ENCODE results near the gene NAB2.

NAB2 gene, protein sequence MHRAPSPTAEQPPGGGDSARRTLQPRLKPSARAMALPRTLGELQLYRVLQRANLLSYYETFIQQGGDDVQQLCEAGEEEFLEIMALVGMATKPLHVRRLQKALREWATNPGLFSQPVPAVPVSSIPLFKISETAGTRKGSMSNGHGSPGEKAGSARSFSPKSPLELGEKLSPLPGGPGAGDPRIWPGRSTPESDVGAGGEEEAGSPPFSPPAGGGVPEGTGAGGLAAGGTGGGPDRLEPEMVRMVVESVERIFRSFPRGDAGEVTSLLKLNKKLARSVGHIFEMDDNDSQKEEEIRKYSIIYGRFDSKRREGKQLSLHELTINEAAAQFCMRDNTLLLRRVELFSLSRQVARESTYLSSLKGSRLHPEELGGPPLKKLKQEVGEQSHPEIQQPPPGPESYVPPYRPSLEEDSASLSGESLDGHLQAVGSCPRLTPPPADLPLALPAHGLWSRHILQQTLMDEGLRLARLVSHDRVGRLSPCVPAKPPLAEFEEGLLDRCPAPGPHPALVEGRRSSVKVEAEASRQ

DNA sequence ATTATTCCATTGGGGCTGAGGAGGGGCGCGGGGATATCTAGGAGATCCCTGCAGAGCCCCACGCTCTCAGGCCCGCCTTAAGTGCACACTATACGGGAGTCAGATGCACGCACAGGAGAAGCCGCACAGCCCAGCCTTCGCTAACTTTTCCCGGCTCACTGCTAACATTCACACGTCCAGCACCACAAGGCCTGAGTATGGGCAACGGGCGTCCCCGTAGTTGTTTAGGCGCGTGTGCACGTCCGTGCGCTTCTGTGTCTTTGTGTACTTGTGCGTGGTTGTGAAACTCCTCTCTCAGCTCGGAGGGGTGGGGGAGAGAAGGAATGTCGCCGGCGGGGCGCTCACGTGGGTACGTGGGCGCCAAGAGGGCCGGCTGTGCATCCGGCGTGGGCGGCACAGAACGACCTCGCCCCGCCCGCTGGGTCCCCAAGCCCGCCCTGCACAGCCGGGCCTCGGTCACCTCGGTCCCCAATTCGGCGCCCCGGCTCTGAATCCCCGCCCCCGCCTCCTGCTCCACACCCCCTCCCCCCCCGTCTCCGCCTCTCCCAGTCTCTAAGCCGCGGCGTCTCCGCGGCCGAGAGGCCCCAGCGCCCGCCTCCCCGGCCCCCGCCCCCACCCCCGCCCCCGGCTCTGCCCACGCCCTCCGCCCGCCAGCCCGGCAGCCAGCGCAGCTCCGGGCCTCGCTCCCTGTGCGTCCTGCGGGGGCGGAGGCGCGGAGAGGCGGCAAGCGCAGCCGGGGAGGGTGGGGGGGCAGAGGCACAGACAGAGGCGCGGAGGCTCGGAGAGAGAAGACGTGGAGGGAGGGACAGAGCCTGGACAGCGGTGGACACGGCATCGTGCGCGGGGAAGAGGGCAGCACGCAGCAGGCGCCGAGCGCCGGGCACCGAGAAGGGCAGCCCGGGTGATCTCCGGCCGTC lies at the start of gene NAB2:
Gene NAB2 (plus strand): TSS at position 761 of the 917 bp plus-strand sequence. CDS start 158 bp downstream, outside the sequence.
- Histone ChIP-seq H3K9me3 (ENCODE audit: control insufficient read depth in 2 of 2, low read length in 2 of 2) (no peaks in the 10 kb centered on the region), H3K9ac (ENCODE audit: low read length in 2 of 2) (peak within 1 kb of the TSS; percentile 89 to 91), H3K36me3 (ENCODE audit: control insufficient read depth in 2 of 2, insufficient read depth in 2 of 2, low read length in 2 of 2) (peaks cover 7 to 13% of the 10 kb centered on the region in 2 donors), H3K4me1 (ENCODE audit: control insufficient read depth, insufficient read depth, low read length) (peaks cover 52% of the 10 kb centered on the region), H3K27me3 (ENCODE audit: control insufficient read depth in 1 of 2, insufficient read depth in 2 of 2, low read length in 2 of 2) (no peaks in the 10 kb centered on the region), H3K4me3 (ENCODE audit: low read length in 2 of 2) (peak within 1 kb of the TSS; percentile 85 to 89), H3K27ac (ENCODE audit: low read length) (peak within 1 kb of the TSS; percentile 100)

DNA sequence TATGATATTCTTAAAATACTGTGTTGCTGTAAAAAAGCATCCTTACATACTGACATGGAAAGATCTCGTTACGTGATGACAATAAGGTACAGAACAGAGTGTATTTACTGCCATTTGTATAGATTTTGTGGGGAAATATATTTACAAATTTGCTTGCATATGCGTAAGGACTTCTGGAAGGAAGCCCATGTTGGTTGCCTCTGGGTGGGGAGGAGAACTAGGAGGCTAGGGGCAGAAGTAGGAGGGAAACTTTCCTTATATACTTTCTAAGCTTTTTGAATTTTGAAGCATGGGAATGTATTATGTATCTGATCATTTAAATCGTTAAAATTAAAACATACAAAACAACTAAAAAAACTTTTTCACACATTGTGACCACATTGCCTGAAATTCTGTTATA lies 48.7 kb upstream of the NAB2 start:
- Histone ChIP-seq H3K4me3 (ENCODE audit: low read length in 2 of 2) (no peak overlapping the region), H3K9ac (ENCODE audit: low read length in 2 of 2) (no peak overlapping the region), H3K27me3 (ENCODE audit: control insufficient read depth in 1 of 2, insufficient read depth in 2 of 2, low read length in 2 of 2) (no peaks in the 10 kb centered on the region), H3K9me3 (ENCODE audit: control insufficient read depth in 2 of 2, low read length in 2 of 2) (no peaks in the 10 kb centered on the region), H3K36me3 (ENCODE audit: control insufficient read depth in 2 of 2, insufficient read depth in 2 of 2, low read length in 2 of 2) (no peaks in the 10 kb centered on the region), H3K27ac (ENCODE audit: low read length) (no peak overlapping the region), H3K4me1 (ENCODE audit: control insufficient read depth, insufficient read depth, low read length) (no peaks in the 10 kb centered on the region)

DNA sequence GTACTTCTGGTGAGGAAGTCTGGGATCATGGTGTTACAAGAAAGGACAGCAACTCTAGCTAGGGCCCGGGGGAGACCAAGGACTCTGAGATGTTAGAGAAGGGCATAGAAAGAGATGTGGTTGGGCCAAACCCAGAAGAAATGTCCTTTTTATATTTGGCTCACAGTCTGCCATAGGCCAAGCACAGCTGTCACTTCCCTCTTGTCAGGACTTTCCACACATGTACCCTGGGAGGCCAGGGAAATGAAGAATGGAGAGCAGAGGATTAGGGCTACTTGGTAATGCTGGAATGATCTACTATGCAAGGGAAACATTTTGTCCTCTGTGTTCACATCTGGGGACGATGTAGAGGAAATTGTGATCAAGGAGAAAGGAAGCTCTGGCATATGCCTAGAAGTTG lies 48.2 kb upstream of the NAB2 start:
- H3K9me3 ChIP-seq (ENCODE audit: control insufficient read depth in 2 of 2, low read length in 2 of 2), result no peaks in the 10 kb centered on the region
- no peak overlapping the region for H3K4me3 ChIP-seq (ENCODE audit: low read length in 2 of 2)
- H3K36me3 ChIP-seq (ENCODE audit: control insufficient read depth in 2 of 2, insufficient read depth in 2 of 2, low read length in 2 of 2), result no peaks in the 10 kb centered on the region
- H3K27me3 ChIP-seq (ENCODE audit: control insufficient read depth in 1 of 2, insufficient read depth in 2 of 2, low read length in 2 of 2), result no peaks in the 10 kb centered on the region
- no peak overlapping the region for H3K27ac ChIP-seq (ENCODE audit: low read length)
- no peak overlapping the region for H3K9ac ChIP-seq (ENCODE audit: low read length in 2 of 2)
- no peaks in the 10 kb centered on the region for H3K4me1 ChIP-seq (ENCODE audit: control insufficient read depth, insufficient read depth, low read length)

DNA sequence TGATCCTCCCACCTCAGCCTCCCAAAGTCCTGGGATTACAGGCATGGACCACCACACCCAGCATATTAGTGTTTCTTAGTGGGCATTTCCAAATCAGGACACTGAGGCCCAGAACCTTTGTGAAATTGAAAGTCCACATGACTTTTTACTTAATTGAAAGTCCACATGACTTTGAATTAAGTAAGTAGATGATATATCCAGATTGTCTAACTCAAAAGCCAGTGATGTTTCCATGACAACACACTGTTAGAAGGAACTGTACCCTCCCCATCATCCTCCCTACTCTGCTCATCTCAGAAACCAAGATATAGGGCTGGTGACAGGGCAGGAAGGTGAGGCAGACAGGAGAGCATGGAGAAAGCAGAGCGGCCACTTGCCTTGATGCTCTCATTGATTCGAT lies 46.2 kb upstream of the NAB2 start:
- Histone ChIP-seq H3K9me3 (ENCODE audit: control insufficient read depth in 2 of 2, low read length in 2 of 2) (no peaks in the 10 kb centered on the region), H3K27ac (ENCODE audit: low read length) (no peak overlapping the region), H3K36me3 (ENCODE audit: control insufficient read depth in 2 of 2, insufficient read depth in 2 of 2, low read length in 2 of 2) (no peaks in the 10 kb centered on the region), H3K4me3 (ENCODE audit: low read length in 2 of 2) (no peak overlapping the region), H3K27me3 (ENCODE audit: control insufficient read depth in 1 of 2, insufficient read depth in 2 of 2, low read length in 2 of 2) (no peaks in the 10 kb centered on the region), H3K4me1 (ENCODE audit: control insufficient read depth, insufficient read depth, low read length) (no peaks in the 10 kb centered on the region), H3K9ac (ENCODE audit: low read length in 2 of 2) (no peak overlapping the region)

DNA sequence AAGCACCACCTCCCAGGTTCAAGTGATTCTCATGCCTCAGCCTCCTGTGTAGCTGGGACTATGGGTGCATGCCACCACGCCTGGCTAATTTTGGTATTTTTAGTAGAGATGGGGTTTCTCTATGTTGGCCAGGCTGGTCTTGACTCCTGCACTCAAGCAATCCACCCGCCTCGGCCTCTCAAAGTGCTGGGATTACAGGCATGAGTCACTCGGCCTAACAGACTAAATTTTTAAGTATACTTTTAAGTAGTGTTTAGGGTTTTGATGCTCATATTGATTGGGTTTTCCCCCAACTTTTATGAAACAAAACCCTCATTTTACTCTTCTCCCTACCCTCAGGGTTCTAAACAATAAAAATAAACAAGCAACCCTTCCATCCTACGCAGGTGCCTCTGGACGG lies 44.4 kb upstream of the NAB2 start:
- H3K4me3 ChIP-seq (ENCODE audit: low read length in 2 of 2), result no peak overlapping the region
- H3K36me3 ChIP-seq (ENCODE audit: control insufficient read depth in 2 of 2, insufficient read depth in 2 of 2, low read length in 2 of 2), result no peaks in the 10 kb centered on the region
- no peak overlapping the region for H3K27ac ChIP-seq (ENCODE audit: low read length)
- no peaks in the 10 kb centered on the region for H3K27me3 ChIP-seq (ENCODE audit: control insufficient read depth in 1 of 2, insufficient read depth in 2 of 2, low read length in 2 of 2)
- no peaks in the 10 kb centered on the region for H3K9me3 ChIP-seq (ENCODE audit: control insufficient read depth in 2 of 2, low read length in 2 of 2)
- no peak overlapping the region for H3K9ac ChIP-seq (ENCODE audit: low read length in 2 of 2)
- H3K4me1 ChIP-seq (ENCODE audit: control insufficient read depth, insufficient read depth, low read length), result no peaks in the 10 kb centered on the region

DNA sequence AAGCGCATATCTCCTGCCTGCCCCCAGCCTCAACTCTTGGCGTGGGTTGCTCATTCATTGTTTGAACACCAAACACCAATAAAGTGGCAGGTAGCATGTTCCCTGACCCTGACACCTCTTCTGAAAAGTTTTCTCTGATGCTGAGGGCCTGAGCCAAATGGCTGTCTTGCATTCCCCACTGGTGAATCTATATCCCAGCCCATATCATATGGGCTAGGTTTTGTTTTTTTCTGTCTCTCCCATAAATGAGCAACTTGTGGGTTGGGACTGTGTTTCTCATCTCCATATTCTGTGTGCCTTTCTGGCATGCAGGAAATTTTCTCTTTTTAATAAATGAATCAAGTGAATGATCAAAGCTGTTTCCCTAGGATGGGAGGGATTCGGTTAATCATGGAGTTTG lies 44.0 kb upstream of the NAB2 start:
- H3K9ac ChIP-seq (ENCODE audit: low read length in 2 of 2), result no peak overlapping the region
- no peaks in the 10 kb centered on the region for H3K27me3 ChIP-seq (ENCODE audit: control insufficient read depth in 1 of 2, insufficient read depth in 2 of 2, low read length in 2 of 2)
- H3K4me3 ChIP-seq (ENCODE audit: low read length in 2 of 2), result no peak overlapping the region
- no peak overlapping the region for H3K27ac ChIP-seq (ENCODE audit: low read length)
- peaks cover under 1% of the 10 kb centered on the region for H3K4me1 ChIP-seq (ENCODE audit: control insufficient read depth, insufficient read depth, low read length)
- H3K36me3 ChIP-seq (ENCODE audit: control insufficient read depth in 2 of 2, insufficient read depth in 2 of 2, low read length in 2 of 2), result no peaks in the 10 kb centered on the region
- H3K9me3 ChIP-seq (ENCODE audit: control insufficient read depth in 2 of 2, low read length in 2 of 2), result no peaks in the 10 kb centered on the region

DNA sequence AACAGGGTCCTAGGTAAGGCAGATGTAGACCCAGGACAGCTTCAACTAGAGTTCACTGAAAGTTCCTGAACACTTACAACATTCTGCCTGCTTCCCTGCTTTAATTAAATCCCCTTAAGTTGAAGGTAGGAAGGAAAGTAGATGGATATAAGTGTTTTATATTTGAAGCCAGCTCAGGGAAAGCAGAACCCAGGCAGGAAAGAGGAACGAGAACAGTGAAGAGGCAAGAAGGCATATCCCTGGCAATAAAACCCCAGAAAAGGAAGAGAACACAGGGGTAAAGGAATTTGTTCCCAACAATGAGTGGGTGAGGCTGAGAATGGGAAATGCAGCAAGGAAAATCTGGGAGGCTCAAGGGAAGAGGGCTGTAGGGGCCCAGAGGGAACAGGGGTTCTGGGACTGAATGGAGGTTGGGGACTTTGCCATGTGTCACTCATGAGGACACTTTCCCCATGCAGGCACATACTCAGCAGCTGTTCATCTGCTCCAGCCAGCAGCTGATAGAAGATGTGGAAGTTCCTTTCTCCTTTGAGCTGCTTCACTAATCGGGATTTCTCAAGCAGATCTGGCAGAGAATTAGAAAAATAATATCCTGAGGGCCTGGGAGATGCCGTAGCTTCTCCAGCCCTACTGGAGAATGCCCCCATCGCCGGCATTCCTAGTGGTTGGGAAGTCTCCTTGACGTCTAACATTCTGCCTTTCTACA lies 42.7 kb upstream of the NAB2 start:
- Histone ChIP-seq H3K9me3 (ENCODE audit: control insufficient read depth in 2 of 2, low read length in 2 of 2) (no peaks in the 10 kb centered on the region), H3K4me3 (ENCODE audit: low read length in 2 of 2) (no peak overlapping the region), H3K9ac (ENCODE audit: low read length in 2 of 2) (no peak overlapping the region), H3K4me1 (ENCODE audit: control insufficient read depth, insufficient read depth, low read length) (peaks cover 5% of the 10 kb centered on the region), H3K36me3 (ENCODE audit: control insufficient read depth in 2 of 2, insufficient read depth in 2 of 2, low read length in 2 of 2) (no peaks in the 10 kb centered on the region), H3K27ac (ENCODE audit: low read length) (no peak overlapping the region), H3K27me3 (ENCODE audit: control insufficient read depth in 1 of 2, insufficient read depth in 2 of 2, low read length in 2 of 2) (no peaks in the 10 kb centered on the region)

DNA sequence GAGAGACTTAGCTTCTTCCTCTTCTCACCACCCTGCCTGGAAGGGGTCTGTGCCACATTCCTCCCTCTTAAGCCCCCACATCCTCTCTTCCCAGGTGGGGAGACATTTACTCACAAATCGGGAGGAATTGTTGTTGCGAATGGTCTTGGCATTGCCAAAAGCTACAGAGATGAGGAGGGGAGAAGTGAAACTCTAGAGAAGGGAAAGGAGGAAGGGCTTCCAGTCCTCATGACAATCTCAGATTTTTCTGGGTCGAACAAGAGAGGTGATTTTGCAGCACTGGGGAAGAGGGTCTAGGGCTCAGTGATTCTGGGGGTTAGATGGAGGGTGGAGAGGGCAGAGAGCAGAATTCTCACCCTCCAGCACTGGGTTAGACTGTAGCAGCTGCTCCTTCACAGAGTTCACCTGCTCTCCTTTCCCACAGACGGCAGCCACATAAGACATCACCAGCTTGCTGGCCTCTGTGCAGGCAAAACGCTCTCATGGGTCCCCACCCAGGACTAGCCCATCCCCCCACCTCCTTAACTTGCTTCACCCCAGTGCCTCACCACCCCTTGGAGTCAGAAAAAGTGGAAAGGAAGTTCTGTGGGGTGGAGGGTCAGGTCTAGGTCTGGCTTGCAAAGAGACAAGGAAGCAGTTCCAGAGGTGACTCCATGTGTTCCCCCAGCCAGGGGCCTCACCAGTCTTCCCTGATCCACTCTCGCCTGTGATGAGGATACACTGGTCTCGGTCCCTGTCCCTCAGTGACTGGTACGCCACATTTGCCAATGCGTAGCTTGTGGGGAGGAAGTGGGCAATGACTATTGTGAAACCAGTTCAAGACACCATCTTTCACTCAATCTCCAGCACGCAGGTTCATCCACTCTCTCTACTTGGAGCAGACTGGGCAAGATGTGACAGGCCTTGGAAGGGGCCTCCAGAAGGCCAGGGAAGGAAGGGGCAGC lies 41.7 kb upstream of the NAB2 start:
- Histone ChIP-seq H3K4me3 (ENCODE audit: low read length in 2 of 2) (no peak overlapping the region), H3K9ac (ENCODE audit: low read length in 2 of 2) (no peak overlapping the region), H3K27me3 (ENCODE audit: control insufficient read depth in 1 of 2, insufficient read depth in 2 of 2, low read length in 2 of 2) (no peaks in the 10 kb centered on the region), H3K9me3 (ENCODE audit: control insufficient read depth in 2 of 2, low read length in 2 of 2) (no peaks in the 10 kb centered on the region), H3K4me1 (ENCODE audit: control insufficient read depth, insufficient read depth, low read length) (peaks cover 9% of the 10 kb centered on the region), H3K36me3 (ENCODE audit: control insufficient read depth in 2 of 2, insufficient read depth in 2 of 2, low read length in 2 of 2) (no peaks in the 10 kb centered on the region), H3K27ac (ENCODE audit: low read length) (no peak overlapping the region)

DNA sequence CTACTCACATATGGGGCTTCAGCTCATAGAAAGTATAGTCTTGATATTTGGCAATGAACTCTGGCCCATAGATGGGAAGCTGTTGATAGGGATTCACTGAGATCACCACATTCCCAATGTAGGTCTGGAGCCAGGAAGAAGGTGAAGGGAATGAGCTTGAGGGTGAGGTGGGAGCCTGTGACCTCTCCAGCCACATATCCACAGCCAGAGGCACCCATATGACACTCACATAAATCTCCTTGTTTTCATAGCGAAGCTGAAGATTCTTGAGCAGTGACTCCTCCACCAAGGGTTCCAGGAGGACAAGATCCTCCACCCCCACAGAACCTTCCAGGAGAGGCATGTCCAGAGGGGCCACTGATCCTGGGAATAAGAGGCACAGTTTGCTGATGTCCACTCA lies 40.9 kb upstream of the NAB2 start:
- Histone ChIP-seq H3K27me3 (ENCODE audit: control insufficient read depth in 1 of 2, insufficient read depth in 2 of 2, low read length in 2 of 2) (no peaks in the 10 kb centered on the region), H3K4me3 (ENCODE audit: low read length in 2 of 2) (no peak overlapping the region), H3K9ac (ENCODE audit: low read length in 2 of 2) (no peak overlapping the region), H3K9me3 (ENCODE audit: control insufficient read depth in 2 of 2, low read length in 2 of 2) (no peaks in the 10 kb centered on the region), H3K27ac (ENCODE audit: low read length) (no peak overlapping the region), H3K36me3 (ENCODE audit: control insufficient read depth in 2 of 2, insufficient read depth in 2 of 2, low read length in 2 of 2) (no peaks in the 10 kb centered on the region), H3K4me1 (ENCODE audit: control insufficient read depth, insufficient read depth, low read length) (peaks cover 9% of the 10 kb centered on the region)
